Subcutaneous adipose tissue (tissue), 4 donors: ENCODE data around the gene POC1A. TPM values are rescaled to one million over a fixed set of nuclear protein-coding genes. Genes with fewer than 3 reads are reported as not detected.

Source experiments
- CTCF ChIP-seq: fragments of 450-650 bp; IDR thresholded peaks from one replicate; pipeline ENCODE4 v1.5.1; 2016; ENCODE audit warnings: low read depth, mild to moderate bottlenecking, control low read depth, antibody characterized with exemption, moderate library complexity
- total RNA-seq, 4 donors: library from RNA; depleted of rRNA; stranded (reverse); fragments of >200 nt; gene quantifications; one replicate each; pipeline ENCODE4 v1.1.0, GENCODE V29; 2016

Gene POC1A
- total RNA-seq, 4 donors from 2014 or later, result 0.38 to 2.4 (median 1.2) TPM

DNA sequence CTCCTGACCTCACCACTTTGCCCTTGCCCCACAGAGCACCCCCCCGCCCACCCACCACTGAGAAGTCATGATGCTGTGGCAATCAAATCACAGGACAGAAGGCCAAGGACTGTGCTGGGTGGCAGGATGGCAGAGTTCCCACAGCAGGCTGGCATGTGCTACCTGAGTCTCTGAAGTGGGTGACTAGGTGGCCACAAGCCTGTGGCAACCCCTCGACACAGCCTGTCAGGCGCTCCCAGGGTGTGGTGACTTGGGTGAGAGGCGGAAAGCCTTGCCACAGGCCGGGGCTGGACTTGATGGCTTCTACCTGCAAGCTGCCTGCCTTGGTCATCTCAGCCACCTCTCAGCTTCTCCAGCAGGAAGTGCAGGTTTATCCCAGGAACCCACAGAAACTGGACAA, 82.2 kb downstream of the POC1A start:
- no peak for TF ChIP-seq CTCF

GRCh38 chr3:52070724-52071621, 83.2 kb downstream of the POC1A start:
- TF ChIP-seq CTCF, result no peak

GRCh38 chr3:52069855-52070254, 84.4 kb downstream of the POC1A start:
- TF ChIP-seq CTCF, result no peak

DNA sequence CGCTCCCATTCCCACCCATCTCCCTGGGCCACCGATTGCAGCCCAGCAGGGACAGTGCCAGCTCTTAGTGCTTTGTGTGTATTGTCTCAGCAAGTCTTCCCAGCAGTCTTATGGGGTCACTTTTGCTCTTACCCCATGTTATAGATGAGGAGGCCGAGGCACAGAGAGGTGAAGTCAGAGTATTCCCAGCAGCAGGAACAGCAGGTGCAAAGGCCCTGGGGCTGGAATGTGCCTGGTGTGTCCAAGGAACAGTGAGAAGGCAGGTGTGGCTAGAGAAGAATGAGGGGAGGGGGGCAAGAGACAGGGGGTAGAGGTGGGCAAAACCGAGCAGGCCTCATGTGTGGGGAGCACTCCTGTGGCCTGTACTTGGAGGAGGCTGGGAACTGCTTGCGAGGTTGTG, 85.1 kb downstream of the POC1A start:
- no peak for TF ChIP-seq CTCF

GRCh38 chr3:52068730-52069129, 85.5 kb downstream of the POC1A start:
- no peak for TF ChIP-seq CTCF

- TF ChIP-seq CTCF, result no peak
Observed at GRCh38 chr3:52068055-52068571, 86.1 kb downstream of the POC1A start.

DNA sequence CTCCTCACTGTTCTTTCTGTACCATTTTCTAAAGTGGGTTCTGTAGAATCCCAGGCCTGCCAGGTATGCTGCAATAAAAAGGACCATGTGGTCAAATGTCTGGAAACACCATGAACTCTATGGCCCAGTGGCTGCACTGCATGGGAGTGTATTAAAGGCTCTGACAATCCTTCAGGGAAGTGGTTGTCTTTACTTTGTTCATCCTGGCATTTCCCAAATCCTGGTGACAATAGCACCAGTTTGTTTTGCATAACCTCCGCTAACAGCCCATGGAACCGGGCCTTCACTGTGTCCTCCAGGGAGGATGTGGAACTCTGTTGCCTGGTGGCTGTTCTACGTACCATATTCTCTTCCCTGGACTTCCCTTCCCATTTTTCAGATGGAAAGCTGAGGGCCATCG, 86.7 kb downstream of the POC1A start:
- no peak for TF ChIP-seq CTCF
